ENCODE results near the gene ENO1. TPM values are rescaled to one million over a fixed set of nuclear protein-coding genes. Genes with fewer than 3 reads are reported as not detected.

Gene ENO1
- total and polyA plus RNA-seq, 9 of the 15 experiments (the other 6 are each of a cell fraction or from before 2014, with no cell fraction given), result 2,249 to 7,472 (median 2,868) TPM

GRCh38 chr1:8816264-8816663 is 62.2 kb downstream of the ENO1 start (continued):
- TF ChIP-seq, protein P1, sequence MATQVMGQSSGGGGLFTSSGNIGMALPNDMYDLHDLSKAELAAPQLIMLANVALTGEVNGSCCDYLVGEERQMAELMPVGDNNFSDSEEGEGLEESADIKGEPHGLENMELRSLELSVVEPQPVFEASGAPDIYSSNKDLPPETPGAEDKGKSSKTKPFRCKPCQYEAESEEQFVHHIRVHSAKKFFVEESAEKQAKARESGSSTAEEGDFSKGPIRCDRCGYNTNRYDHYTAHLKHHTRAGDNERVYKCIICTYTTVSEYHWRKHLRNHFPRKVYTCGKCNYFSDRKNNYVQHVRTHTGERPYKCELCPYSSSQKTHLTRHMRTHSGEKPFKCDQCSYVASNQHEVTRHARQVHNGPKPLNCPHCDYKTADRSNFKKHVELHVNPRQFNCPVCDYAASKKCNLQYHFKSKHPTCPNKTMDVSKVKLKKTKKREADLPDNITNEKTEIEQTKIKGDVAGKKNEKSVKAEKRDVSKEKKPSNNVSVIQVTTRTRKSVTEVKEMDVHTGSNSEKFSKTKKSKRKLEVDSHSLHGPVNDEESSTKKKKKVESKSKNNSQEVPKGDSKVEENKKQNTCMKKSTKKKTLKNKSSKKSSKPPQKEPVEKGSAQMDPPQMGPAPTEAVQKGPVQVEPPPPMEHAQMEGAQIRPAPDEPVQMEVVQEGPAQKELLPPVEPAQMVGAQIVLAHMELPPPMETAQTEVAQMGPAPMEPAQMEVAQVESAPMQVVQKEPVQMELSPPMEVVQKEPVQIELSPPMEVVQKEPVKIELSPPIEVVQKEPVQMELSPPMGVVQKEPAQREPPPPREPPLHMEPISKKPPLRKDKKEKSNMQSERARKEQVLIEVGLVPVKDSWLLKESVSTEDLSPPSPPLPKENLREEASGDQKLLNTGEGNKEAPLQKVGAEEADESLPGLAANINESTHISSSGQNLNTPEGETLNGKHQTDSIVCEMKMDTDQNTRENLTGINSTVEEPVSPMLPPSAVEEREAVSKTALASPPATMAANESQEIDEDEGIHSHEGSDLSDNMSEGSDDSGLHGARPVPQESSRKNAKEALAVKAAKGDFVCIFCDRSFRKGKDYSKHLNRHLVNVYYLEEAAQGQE (IDR thresholded peaks at IDR 0.05; ENCODE audit: borderline replicate concordance), result no peak
- TF ChIP-seq, protein P1 (CRISPR knock-in tag; IDR thresholded peaks at IDR 0.05; ENCODE audit: low read depth), result no peak
- no peak for TF ChIP-seq ZNF695 (CRISPR knock-in tag; IDR thresholded peaks at IDR 0.05)
- no peak for TF ChIP-seq YY1 (IDR thresholded peaks at IDR 0.05; ENCODE audit: borderline replicate concordance in 1 of 3, control insufficient read depth in 1 of 3, extremely low read depth in 1 of 3, insufficient read depth in 3 of 3, insufficient read length in 1 of 3, insufficient replicate concordance in 2 of 3, low read depth in 1 of 3, low read length in 2 of 3)
- TF ChIP-seq CCAR2 (IDR thresholded peaks at IDR 0.05; ENCODE audit: low read depth, low read length), result no peak
- TF ChIP-seq AFF1 (IDR thresholded peaks at IDR 0.05; ENCODE audit: low read depth in 1 of 2, partially characterized antibody in 2 of 2), result no peak
- TF ChIP-seq ZKSCAN1 (IDR thresholded peaks at IDR 0.05; ENCODE audit: low read depth, low read length), result no peak
- no peak for TF ChIP-seq NFYB (IDR thresholded peaks at IDR 0.05; ENCODE audit: extremely low read depth, insufficient read length)
- TF ChIP-seq FOXA3 (CRISPR knock-in tag; conservative IDR thresholded peaks at IDR 0.05 in 1 of 2, IDR thresholded peaks at IDR 0.05 in 1 of 2), result no peak
- no peak for TF ChIP-seq NFXL1 (CRISPR knock-in tag; IDR thresholded peaks at IDR 0.05)
- TF ChIP-seq, protein P2, sequence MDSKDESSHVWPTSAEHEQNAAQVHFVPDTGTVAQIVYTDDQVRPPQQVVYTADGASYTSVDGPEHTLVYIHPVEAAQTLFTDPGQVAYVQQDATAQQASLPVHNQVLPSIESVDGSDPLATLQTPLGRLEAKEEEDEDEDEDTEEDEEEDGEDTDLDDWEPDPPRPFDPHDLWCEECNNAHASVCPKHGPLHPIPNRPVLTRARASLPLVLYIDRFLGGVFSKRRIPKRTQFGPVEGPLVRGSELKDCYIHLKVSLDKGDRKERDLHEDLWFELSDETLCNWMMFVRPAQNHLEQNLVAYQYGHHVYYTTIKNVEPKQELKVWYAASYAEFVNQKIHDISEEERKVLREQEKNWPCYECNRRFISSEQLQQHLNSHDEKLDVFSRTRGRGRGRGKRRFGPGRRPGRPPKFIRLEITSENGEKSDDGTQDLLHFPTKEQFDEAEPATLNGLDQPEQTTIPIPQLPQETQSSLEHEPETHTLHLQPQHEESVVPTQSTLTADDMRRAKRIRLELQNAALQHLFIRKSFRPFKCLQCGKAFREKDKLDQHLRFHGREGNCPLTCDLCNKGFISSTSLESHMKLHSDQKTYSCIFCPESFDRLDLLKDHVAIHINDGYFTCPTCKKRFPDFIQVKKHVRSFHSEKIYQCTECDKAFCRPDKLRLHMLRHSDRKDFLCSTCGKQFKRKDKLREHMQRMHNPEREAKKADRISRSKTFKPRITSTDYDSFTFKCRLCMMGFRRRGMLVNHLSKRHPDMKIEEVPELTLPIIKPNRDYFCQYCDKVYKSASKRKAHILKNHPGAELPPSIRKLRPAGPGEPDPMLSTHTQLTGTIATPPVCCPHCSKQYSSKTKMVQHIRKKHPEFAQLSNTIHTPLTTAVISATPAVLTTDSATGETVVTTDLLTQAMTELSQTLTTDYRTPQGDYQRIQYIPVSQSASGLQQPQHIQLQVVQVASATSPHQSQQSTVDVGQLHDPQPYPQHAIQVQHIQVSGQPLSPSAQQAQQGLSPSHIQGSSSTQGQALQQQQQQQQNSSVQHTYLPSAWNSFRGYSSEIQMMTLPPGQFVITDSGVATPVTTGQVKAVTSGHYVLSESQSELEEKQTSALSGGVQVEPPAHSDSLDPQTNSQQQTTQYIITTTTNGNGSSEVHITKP (IDR thresholded peaks at IDR 0.05; ENCODE audit: partially characterized antibody), result no peak
- TF ChIP-seq ZBED1 (IDR thresholded peaks at IDR 0.05), result no peak
